HL-60 (cell line): ENCODE measurements around the gene UBXN11.

Source experiments
- DNase-seq, 2 experiments: peaks; one replicate each; pipeline ENCODE4 v3.0.0-alpha.2; 2010 to 2020; ENCODE audit warnings: low read depth in 1 of 2, low spot score in 1 of 2
- H3K27ac ChIP-seq: fragments of 250-450 bp; sonication (Bioruptor Pico); replicated peaks from 2 replicates; pipeline ENCODE4 v1.5.1; 2020; ENCODE audit warnings: mild to moderate bottlenecking, moderate library complexity
- H3K27me3 ChIP-seq: fragments of 250-450 bp; sonication (Bioruptor Pico); 2 replicates; pipeline ENCODE4 v1.5.1; 2021; ENCODE audit warnings: mild to moderate bottlenecking, moderate library complexity; ENCODE audit not compliant: insufficient read depth, poor library complexity, severe bottlenecking
- H3K4me3 ChIP-seq: replicated peaks from 2 replicates; pipeline ENCODE4 v1.5.1; 2011; ENCODE audit warnings: mild to moderate bottlenecking, control low read depth, low read length; ENCODE audit not compliant: insufficient read depth
- GABPA ChIP-seq: IDR thresholded peaks from 2 replicates; pipeline ENCODE4 v1.6.1; 2012; ENCODE audit warnings: low read depth
- POLR2AphosphoS5 ChIP-seq: IDR thresholded peaks from 2 replicates; pipeline ENCODE4 v1.6.1; 2012; ENCODE audit warnings: low read depth
- SPI1 ChIP-seq: IDR thresholded peaks from 2 replicates; pipeline ENCODE4 v1.6.1; 2012; ENCODE audit warnings: low read depth, mild to moderate bottlenecking, borderline replicate concordance
- TF ChIP-seq, protein P1 (sequence below): IDR thresholded peaks from 2 replicates; pipeline ENCODE4 v1.6.1; 2012; ENCODE audit warnings: low read depth; ENCODE audit not compliant: insufficient replicate concordance
- TF ChIP-seq, protein P2 (sequence below): IDR thresholded peaks from one replicate; pipeline ENCODE4 v1.5.1; 2011; ENCODE audit warnings: low read length, control low read depth, inconsistent platforms; ENCODE audit not compliant: insufficient read depth

UBXN11 gene

DNA sequence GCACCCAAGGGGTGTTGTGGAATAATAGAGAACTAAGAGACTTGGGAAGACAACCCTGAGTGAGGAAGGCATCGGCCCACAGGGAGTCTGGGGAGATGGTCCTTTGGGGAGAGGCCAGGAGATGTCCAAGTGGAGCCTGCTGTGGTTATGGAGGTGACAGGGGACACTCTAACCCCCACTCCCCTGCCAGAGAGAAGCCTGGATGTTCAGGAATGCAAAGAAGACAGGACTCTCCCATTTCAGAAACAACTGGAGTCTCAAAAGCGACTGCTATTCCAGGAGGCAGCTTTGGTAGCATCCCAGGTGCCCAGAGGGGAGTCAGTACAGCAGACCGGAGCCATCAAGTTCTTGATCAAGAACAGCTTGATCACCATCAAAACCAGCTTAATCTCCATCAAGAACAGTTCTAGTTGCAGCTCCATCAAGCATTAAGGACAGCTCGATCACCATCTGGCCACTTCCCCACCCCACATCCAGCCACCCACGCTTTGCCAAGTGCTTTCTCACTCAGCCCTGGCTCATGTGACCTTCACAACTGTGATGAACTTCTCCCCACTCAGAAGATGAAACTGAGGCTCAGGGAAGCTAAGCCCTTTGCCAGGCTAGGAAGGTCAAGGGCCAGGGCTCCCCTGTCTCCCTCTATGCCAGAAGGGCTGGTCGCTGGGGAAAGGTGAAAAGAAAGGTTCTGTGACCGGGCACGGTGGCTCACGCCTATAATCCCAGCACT is 12.1 kb upstream of the UBXN11 start:
- DNase-seq: no peak
- H3K27ac ChIP-seq: peak overlapping the region; percentile 42; the same call in 1 of the 2 replicates

DNA sequence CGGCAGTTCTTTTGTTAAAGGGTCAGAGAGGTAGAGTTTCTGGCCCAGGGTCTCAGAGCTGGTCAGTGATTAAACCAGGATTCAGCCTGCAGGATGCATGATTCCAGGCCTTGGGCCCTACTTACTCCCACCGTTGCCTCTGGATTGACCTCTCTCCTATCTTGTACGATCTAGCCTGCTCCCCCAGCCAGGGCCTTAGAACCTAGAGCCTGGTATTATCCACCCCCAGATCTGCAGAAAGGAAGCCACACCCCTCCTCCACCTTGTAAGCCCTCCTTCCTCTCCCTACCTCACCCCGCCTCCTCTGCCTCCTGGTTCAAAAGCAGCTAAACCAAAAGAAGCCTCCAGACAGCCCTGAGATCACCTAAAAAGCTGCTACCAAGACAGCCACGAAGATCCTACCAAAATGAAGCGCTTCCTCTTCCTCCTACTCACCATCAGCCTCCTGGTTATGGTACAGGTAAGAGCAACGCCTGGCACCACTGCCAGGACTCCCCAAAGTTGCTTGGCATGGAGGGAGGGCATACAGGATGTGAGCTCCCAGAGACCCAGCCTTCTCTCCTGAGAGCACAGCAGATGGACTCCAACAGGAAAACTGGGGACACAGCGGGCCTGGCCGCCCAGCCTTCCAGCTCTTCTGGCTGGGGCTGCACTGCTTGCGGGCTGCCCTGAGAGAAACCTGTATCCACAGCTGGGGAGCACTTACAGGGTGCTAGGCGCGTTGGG is 11.3 kb upstream of the UBXN11 start, which contains the start of gene CD52:
CD52 (plus strand) TSS at position 347 of the 726 bp plus-strand sequence; CDS start at position 407, 60 bp downstream.
- H3K4me3 ChIP-seq: no peak within 1 kb of the TSS
- TF ChIP-seq, protein P1, sequence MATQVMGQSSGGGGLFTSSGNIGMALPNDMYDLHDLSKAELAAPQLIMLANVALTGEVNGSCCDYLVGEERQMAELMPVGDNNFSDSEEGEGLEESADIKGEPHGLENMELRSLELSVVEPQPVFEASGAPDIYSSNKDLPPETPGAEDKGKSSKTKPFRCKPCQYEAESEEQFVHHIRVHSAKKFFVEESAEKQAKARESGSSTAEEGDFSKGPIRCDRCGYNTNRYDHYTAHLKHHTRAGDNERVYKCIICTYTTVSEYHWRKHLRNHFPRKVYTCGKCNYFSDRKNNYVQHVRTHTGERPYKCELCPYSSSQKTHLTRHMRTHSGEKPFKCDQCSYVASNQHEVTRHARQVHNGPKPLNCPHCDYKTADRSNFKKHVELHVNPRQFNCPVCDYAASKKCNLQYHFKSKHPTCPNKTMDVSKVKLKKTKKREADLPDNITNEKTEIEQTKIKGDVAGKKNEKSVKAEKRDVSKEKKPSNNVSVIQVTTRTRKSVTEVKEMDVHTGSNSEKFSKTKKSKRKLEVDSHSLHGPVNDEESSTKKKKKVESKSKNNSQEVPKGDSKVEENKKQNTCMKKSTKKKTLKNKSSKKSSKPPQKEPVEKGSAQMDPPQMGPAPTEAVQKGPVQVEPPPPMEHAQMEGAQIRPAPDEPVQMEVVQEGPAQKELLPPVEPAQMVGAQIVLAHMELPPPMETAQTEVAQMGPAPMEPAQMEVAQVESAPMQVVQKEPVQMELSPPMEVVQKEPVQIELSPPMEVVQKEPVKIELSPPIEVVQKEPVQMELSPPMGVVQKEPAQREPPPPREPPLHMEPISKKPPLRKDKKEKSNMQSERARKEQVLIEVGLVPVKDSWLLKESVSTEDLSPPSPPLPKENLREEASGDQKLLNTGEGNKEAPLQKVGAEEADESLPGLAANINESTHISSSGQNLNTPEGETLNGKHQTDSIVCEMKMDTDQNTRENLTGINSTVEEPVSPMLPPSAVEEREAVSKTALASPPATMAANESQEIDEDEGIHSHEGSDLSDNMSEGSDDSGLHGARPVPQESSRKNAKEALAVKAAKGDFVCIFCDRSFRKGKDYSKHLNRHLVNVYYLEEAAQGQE: no peak
- no peak for TF ChIP-seq POLR2AphosphoS5
- no peak for TF ChIP-seq SPI1
- TF ChIP-seq GABPA: no peak
- TF ChIP-seq, protein P2, sequence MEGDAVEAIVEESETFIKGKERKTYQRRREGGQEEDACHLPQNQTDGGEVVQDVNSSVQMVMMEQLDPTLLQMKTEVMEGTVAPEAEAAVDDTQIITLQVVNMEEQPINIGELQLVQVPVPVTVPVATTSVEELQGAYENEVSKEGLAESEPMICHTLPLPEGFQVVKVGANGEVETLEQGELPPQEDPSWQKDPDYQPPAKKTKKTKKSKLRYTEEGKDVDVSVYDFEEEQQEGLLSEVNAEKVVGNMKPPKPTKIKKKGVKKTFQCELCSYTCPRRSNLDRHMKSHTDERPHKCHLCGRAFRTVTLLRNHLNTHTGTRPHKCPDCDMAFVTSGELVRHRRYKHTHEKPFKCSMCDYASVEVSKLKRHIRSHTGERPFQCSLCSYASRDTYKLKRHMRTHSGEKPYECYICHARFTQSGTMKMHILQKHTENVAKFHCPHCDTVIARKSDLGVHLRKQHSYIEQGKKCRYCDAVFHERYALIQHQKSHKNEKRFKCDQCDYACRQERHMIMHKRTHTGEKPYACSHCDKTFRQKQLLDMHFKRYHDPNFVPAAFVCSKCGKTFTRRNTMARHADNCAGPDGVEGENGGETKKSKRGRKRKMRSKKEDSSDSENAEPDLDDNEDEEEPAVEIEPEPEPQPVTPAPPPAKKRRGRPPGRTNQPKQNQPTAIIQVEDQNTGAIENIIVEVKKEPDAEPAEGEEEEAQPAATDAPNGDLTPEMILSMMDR: no peak
- peak; percentile 38 to 44 for DNase-seq
- H3K27ac ChIP-seq: peak within 1 kb of the TSS; percentile 42
- no peaks in the 10 kb centered on the region for H3K27me3 ChIP-seq

More for the DNA sequence above, 12.1 kb upstream of the UBXN11 start:
- no peaks in the 10 kb centered on the region for H3K27me3 ChIP-seq
- no peak; the same call in 1 of the 2 replicates for TF ChIP-seq SPI1
- TF ChIP-seq, protein P2: no peak
- no peak for TF ChIP-seq GABPA
- no peak for TF ChIP-seq POLR2AphosphoS5
- TF ChIP-seq, protein P1: no peak
- no peak overlapping the region for H3K4me3 ChIP-seq

DNA sequence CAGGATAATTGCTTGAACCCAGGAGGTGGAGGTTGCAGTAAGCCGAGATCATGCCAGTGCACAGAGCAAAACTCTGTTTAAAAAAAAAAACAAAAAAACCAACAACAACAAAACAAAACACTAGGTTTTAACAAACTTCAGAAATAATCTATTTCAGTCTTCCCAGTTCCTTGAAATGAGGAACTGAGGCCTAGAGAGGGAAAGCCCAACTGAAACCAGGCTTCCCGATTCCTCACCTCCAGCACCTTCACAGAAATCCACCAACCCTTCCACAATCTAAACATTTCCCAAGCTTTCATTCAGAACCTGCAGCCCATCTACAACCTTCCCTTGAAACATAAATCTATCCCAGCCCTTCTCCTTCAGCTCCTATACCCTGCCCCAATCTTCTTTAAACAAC is 10.7 kb upstream of the UBXN11 start:
- TF ChIP-seq, protein P1: no peak
- no peak for TF ChIP-seq POLR2AphosphoS5
- TF ChIP-seq, protein P2: no peak
- peak; percentile 87 for TF ChIP-seq SPI1
- TF ChIP-seq GABPA: no peak
- Histone ChIP-seq H3K4me3 (no peak overlapping the region), H3K27ac (peak overlapping the region; percentile 42), H3K27me3 (no peaks in the 10 kb centered on the region)
- no peak for DNase-seq
